HG03060 (cell line): ENCODE measurements around the gene MAML2.
A peak's percentile ranks its signal among the peaks of the same experiment; 100 is the strongest.

Experiments
- ATAC-seq: cut with Tn5 transposase; IDR thresholded peaks from one replicate; pipeline ENCODE4 v1.9.1; 2021; ENCODE audit warnings: low read depth, moderate number of reproducible peaks; ENCODE audit not compliant: unreplicated experiment

The MAML2 gene

DNA sequence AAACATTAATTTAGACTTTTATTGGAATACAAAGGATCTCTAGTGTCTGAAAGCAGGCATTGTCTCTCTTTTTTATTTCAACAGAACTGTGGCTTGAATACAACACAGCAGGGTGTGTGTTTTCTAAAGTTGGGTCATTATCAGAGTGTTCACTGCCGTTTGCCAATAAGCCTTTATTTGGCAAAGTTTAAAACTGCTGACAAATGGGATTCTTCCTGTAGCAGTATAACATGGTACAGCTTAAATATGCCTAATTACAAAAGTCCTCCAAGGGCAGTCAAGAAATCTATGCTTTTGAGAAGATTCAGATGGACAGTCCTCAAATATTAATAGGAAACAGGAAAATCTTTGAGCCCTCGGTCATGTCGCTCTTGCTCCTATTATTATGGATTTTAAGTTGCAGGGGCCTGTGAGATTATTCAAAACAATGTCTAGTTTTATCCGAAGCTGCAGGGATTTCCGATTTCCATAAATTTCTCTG lies 199.9 kb downstream of the MAML2 start:
- ATAC-seq = no peak

DNA sequence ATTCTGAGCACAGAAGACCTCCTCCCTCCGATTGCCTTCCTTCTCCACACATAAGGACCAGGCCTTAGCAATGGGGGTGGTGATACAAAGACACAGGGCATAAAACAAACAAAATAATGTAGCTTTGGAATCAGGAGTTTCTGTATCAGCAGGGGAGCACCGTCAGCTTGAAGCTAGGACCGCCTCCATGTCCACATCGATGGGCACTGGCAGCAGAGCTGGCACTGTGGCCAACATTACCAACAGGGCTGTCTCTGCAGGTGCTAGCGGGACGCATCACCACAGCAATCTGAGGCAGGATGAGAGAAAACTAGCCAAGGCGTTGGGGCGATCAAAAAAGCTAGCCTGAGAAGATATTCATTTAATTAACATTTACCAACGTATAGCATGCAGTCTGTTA lies 201.4 kb downstream of the MAML2 start:
- no peak for ATAC-seq

DNA sequence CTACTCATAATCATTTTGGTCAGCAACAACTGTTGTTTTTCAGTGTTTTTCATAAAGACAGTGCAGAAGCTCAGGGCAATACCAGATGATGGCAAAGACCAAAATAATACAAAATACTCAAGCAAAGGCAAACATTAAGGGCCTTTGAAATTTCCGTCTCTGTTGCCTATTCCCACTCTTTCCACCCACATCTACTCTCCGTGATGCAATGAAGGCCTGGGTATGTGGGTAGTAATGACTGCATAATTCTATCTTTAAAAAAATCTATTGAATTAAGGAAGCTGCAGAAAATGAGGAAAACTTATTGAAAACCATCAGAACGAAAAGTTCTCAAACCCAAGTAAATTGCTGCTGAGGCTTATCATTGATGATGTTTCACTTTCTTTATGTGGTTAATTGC lies 203.3 kb downstream of the MAML2 start:
- no peak for ATAC-seq

DNA sequence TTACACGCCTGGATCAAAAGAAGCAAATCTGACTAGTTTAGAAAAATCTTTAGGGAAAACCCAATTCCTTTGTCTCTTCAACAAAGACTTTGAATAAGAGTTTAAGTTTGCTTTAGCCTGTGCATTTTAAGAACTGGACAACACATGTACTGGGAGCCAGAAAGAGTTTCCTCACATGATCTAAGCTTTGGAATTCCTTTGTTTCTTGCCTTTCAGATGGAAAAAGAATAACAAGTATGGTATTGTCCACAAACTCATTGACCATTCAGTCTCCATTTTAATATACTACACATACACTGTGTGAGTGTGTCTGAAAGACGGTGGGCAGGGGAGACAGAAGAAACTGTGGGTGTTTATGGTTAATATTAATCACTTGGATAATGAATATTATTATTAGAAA lies 205.6 kb downstream of the MAML2 start:
- no peak for ATAC-seq

DNA sequence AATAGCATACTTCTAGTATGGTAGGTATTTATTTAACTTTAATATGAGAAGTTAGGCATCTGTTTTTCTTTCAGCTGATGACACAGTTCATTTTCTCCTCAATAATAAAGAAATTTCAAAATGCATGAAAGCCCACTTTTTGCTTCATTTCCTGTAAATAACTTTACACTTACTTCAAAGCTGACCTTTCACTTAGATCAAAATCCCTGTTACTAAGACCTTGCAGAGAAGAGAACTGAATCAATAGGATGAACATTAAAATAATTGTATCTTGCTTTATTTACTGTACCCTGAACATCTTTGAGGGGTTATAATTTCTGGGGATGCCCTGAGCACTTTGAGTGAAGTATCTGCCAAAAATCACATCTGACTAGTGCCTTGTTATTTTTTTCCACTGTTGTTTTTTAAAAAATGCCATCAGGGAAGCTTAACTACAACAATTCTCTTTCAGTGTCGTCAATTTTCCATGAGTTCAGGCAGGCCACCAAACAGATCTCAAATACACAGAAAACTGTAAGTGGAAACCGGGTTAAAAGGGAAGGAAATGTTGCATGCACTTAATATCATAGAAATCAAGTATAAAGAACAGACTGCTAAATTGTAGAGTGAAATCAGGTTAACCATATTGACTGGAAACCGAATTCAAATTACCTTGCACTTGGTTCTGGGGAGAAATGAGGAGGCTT lies 206.2 kb downstream of the MAML2 start:
- no peak for ATAC-seq

DNA sequence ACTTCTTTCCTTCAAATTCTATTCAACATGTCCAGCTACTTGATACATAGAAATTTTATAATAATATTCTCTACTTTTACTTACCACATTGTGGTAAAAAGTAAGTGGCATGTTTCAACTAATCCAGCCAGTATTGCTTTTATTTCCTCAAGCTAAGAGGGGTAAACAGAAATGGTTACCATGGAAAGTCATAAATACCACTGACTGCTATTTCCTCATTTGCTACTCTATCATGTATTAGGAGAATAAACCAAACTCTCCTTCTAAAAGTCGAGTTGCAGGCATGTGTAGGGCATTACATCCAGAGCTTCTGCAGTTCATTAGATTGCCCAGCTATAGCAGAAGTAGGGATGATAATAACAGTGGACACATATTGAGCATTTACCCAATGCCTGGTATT lies 208.4 kb downstream of the MAML2 start:
- ATAC-seq = no peak

DNA sequence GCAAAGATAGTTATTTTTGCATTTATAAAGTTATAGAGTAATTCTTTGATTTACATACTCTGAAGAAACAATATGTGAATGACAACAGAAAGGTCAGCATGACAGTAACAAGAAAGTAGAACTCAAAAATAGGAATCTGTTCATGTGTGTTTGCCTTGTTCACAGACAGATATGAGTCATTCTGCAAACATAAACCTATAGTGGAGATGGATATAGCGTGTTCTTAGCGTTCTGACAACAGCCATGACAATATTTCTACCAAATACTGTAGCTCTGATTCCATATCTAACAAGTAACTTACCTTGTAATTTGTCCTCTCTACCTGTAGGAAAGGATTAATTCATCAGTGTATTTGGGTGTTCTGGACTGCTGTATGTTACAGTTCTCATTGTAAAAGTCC lies 210.6 kb downstream of the MAML2 start:
- ATAC-seq = peak; percentile 73

DNA sequence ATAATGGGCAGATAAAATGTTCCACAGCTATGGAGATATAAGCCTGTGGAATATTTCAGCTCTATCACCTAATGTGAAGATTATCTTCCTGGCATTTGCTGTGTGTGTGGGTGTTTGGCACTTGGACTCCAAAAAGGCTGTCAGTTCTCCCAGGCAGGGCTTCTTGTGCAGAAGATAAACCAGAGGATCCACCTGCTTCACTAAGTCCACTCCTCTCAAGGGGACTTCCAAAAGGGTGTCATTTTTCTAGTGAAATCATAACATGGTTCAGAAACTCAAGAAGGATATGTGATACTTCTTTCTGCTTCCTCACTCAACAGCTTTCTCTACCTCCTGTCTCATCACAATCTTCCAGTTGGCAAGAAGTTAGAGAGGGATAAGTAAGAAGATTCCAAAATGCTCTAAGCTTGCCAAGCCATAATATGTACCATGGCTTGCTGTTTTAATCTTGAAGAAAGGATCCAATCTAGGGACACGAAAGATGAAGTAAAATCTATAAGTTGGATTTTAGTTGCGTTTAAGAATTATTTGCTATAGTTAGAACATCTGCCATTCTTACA lies 212.9 kb downstream of the MAML2 start:
- ATAC-seq = no peak

DNA sequence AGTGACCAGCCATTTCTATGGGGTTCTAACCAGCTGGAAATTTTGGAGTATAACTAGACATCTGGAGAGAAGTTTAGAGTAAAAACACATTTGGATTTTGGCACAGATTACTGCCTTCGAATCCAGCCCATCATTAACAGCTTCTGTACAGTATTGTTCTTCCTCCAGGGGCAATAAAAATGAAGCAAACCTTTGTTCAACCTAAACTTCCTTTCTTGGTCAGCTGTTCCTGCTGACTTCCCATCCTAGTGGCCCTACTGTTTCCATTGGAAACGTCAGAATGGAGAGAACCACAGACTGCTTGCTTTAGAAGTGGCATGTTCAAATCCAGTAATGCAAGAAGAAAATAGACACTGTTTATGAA lies 215.4 kb downstream of the MAML2 start:
- no peak for ATAC-seq

DNA sequence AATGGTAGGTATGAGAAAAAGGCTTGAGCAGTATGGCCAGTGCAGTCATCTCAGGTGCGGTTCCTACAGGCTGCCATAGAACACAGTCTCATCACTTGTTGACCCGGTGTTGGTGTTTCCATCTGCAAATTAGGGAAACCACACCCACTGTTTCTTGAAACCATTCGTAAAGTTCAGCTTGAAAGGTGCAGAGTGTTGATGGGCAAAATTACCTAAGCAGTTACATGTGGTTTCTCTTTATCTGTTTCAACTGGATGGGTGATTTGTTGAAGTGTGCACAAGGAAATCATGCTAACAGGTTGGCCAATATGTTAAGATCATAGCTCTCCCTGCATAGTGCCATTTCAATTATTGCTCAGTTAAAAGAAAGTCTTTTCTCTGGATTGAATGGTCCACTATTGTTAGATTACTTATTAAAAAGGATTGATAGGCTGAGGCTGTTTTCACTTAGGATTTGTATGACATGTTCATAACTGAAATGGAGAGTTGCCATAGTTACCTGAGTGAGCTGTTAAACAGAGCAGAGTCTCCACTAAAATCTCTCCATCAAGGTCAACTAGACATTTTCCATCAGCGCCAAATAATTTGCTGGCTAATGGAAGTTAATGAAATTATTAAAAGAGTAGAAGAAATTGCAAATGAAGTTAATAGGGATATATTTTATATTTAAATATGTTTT lies 215.9 kb downstream of the MAML2 start:
- ATAC-seq = no peak

DNA sequence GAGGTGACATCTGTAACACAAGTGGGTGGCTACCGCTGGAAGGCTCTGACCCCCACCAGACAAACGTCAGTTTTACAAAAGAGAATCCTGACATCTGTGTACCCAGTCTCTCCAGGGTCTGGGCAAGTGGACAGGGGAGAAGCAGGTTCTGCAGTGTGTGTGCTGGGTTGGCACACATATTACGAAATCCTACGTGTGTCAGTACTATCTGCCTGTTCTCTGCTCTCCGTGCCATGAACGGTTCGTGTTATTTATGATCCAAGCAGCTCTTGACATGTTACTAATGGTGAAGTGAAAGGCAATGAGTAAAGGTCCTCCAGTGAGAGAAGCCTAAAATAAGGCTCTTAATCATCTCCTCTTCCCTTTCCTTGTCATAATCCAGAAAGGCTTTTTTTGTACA lies 217.6 kb downstream of the MAML2 start:
- no peak for ATAC-seq

DNA sequence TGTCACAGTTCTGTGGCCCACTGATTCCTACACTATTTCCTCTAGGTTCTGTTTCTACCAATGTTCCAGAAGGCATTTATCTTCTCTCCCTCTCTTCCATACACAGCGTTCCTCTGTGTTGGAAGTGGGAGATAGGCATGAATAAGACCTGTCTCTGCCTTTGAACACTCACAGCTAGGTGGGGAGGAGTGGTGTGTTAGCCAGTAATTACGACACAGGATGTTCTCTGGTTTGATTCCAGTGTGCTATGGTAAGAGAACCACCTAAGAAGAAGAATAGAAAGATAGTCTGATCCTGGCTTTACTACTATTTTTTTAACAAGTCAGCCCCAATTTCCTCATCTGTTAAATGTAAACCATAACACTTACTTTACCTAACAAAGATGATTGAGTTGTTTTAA lies 218.8 kb downstream of the MAML2 start:
- ATAC-seq = no peak

DNA sequence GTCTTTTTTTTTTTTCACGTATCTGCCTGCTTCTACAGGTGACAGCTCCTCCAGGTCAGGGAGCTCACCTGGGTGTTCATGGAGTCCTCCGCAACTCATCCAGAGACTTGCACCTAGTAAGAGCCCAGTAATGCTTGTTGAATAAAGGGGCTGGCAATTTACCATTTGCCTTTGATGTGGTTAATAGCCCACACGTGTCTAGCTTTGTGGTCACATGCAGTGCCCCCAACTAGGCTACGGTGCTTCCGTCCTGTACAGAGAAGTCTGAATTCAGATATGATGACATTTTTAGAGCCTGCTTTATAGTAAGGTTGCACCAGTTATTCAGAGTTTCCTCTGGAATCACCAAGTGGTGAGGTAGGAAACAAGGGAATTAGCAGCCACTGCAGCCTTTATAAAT lies 219.7 kb downstream of the MAML2 start:
- no peak for ATAC-seq

DNA sequence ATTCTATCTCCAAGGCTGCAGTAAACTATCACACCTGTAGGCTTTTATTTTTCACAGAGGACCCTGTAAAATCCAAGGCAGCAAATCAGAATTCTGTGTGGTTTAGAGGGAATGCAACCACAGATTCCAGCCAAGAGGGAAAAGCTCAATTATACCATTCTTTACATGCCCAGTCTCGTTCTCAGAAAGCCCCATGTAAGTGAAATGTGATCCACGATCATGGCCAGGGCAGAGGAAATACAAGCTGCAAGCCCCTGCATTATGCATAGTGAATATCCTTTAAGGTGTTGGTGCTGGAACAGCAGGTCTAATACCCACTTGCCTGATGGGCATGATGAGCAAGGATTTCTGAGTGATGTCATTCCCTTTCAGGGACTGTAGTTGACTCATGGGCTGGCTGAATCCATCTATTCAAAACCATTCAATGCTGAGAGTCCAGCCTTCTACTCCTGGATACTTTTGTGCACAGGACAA lies 220.4 kb downstream of the MAML2 start:
- no peak for ATAC-seq

DNA sequence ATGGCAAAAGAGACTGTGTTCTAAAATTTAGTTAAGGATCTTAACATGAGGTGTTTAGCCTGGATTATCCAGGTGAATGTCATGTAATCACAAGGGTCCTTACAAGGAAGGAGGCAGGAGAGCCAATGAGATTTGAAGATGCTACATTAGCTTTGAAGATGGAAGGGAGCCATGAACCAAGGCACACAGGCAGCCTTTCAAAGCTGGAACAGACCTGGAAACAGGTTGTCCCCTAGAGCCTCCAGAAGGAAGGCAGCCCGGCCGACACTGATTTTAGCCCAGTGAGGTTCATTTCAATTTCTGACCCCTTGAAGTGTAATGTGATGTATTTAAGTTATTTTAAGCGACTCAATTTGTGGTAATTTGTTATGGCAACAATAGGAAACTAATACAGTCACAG lies 223.8 kb downstream of the MAML2 start:
- no peak for ATAC-seq

DNA sequence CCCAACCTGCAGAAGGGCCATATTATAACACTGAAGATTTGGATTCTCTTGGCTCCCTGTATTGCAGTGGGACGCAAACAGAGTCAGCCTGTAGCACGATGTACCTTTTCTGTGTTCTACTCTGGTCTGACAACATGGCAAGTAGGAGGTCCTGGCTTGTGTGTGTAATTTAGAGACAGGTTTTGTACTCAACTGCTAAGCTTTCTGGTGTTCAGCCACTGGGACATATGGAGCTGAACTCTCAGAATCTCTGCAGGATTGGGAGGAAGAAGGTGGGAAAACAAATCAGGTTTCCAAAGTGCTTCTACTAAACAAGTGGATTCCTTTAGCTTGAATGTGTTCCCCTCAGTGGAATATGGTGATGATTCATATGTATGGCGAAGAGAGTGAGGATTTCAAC lies 226.6 kb downstream of the MAML2 start:
- no peak for ATAC-seq

DNA sequence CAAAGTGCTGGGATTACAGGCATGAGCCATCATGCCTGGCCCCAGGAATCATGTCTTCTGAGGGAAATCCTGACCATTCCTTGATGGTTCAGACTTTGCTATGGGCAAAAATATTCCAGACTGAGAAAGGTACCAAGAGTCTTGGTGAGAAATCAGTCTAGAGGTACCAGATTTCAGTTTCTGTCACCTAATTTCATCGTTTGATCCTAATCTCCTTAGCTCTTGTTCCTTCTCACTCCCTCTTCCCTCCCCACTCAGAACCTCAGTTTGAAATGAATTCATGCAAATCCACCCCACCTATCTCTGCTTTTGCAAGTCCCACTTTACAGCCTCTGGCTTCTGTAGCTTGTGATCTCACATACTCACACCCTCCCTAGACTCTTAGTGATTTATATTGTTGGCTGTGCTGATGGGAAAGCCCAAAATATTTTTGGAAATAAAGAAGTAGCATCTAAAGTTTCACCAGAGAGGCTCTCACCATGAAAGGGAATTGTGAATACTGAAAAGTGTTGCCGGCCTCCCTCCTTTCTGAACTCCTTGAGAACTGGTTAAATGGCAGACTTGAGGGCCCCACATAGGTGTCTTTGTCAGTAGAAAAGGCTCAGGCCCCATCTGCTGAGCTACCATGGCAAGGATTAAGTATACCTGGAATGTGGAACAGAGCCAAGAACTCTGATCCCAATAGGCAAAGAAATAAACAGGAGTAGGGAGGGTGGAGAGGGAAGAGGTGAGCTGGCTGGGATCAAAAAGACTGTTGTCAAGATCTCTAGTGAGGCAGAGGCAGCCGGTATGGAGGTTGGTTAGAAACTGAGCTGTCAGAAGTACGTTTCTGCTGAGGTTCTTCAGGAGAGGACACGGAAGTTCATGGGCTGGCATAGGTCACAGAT lies 228.6 kb downstream of the MAML2 start:
- ATAC-seq = no peak

DNA sequence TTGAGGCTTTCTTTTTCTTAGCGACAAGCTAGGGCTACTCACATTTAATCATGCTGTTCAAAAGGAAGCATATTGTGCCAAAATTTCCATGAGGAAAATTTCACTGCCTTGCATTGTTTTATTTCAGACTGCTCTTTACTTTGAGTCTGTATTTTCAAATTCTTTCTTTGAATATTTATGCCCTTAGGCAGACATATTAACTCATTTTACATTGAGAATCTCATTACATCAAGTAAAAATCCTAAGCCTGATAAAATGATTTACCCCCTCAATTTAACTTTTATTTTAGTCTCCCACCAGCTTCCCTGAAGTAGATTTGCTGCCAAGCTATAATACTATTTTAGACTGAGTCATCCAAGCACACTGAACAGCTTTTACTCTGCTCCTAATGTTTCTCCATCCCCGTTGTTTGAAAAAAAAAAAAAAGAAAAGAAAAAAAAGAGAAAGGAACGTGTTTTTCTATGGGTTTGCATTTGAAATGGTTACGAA lies 229.8 kb downstream of the MAML2 start:
- no peak for ATAC-seq

DNA sequence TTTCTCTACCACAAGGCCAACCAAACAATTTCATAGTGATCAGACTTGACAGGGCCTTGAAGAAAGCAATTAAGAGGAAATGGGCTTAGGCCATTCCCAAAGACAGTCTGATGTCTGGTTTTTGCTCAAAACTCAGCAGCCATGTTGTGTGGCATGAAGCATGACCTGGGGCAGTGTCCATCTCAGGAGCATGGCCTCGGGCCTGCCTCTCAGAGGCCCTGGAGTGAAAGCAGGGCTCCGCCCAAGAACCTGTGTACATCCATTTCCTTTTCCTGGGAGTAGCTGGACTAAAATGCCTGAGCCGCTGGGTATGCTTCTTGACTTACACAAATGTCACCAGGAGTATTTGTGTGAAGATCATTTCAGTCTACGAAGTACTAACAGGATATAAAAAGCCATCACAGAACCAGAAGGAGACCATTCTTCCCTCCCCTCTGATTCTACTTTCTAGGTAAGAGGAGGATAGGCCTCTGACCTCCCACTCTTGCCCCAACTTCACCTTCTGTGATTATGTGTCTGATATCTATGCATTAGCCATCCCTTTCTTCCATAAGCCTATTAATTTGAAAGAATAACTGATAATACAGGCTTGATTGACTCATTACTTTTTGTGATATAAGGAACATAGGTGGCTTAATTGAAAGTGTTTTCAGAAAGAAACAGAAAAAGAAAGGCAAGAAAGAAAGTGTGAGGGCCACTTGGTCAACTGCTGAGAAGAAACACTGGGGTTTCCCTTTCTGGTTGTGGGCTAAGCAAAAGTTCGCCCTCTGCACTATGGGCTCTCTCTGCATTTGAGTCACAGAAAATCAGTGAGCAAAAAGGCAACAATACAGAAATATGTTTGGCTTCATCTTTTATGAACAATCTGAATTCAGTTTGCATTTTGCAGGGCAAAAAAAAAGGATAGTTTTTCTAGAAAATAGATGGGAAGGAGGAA lies 230.5 kb downstream of the MAML2 start:
- no peak for ATAC-seq

DNA sequence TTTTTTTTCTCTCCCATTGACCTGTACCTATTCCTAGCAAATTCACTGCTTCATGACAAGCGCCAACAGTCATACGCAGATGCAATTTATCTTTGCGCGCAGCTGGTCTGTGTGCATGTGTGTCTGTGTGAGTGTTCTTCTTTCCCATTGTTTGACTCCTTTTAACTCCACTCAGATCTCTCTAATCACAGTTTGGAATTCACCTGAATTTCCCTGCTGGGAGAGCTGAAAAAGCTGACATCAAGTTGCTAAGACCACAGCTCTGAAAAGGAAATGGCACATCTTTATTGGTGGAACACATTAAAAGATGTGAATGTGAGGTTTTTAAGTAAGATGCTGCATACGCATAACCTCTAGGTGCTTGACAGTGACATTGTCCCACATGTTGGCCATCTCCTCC lies 231.7 kb downstream of the MAML2 start:
- no peak for ATAC-seq
